NCI-H146 (cell line): ENCODE data around the gene AGL.
"Not testable (repeated sequence)": the region's sequence is repeated elsewhere in the genome, so short reads cannot be mapped to it uniquely, and the experiment has no call there.

Experiments used
- DNase-seq: peaks from one replicate; lab custom pipeline; 2025; lab: John Stamatoyannopoulos, UW

Gene AGL

GRCh38 chr1:99849744-99850458 is at the start of gene AGL:
TSS of gene AGL (plus strand) at chr1:99850361. CDS start at chr1:99851043, 682 bp downstream.
- DNase-seq: peak; percentile 93

GRCh38 chr1:99801584-99801983 is 48.6 kb upstream of the AGL start:
- DNase-seq: no peak

GRCh38 chr1:99806882-99807281 is 43.3 kb upstream of the AGL start:
- no peak for DNase-seq

- DNase-seq: peak; percentile 84
Measured at GRCh38 chr1:99808391-99809115, 41.6 kb upstream of the AGL start.

GRCh38 chr1:99811075-99811474 is 39.1 kb upstream of the AGL start:
- no peak for DNase-seq

- DNase-seq: no peak
Measured at GRCh38 chr1:99811747-99812146, 38.4 kb upstream of the AGL start.

GRCh38 chr1:99814373-99814900 is 35.7 kb upstream of the AGL start:
- no peak for DNase-seq

- DNase-seq: no peak
Measured at GRCh38 chr1:99816656-99817055, 33.5 kb upstream of the AGL start.

- no peak for DNase-seq
Measured at GRCh38 chr1:99818063-99818699, 32.0 kb upstream of the AGL start.

- no peak for DNase-seq
Measured at GRCh38 chr1:99820546-99820945, 29.6 kb upstream of the AGL start.

GRCh38 chr1:99825098-99825497 is 25.1 kb upstream of the AGL start:
- DNase-seq: no peak

GRCh38 chr1:99825702-99826101 is 24.5 kb upstream of the AGL start:
- no peak for DNase-seq

GRCh38 chr1:99827970-99828369 is 22.2 kb upstream of the AGL start:
- no peak for DNase-seq

- DNase-seq: no peak
Measured at GRCh38 chr1:99829269-99829668, 20.9 kb upstream of the AGL start.

GRCh38 chr1:99833911-99834310 is 16.2 kb upstream of the AGL start:
- DNase-seq: not testable (repeated sequence)

- peak; percentile 38 for DNase-seq
Measured at GRCh38 chr1:99836171-99837103, 13.7 kb upstream of the AGL start.

- DNase-seq: not testable (repeated sequence)
Measured at GRCh38 chr1:99840353-99840752, 9.8 kb upstream of the AGL start.

- no peak for DNase-seq
Measured at GRCh38 chr1:99843760-99844159, 6.4 kb upstream of the AGL start.

- DNase-seq: peak; percentile 78
Measured at GRCh38 chr1:99845201-99845600, 5.0 kb upstream of the AGL start.

GRCh38 chr1:99849413-99849743 is 783 bp upstream of the AGL start:
- peak; percentile 53 for DNase-seq

GRCh38 chr1:99850459-99851291 is 514 bp downstream of the AGL start:
- DNase-seq: no peak
